Endothelial cell of umbilical vein (primary cell): Measurements from ENCODE around the gene RPS5.

ENCODE experiments used
- EZH2 ChIP-seq: IDR thresholded peaks from 2 replicates; pipeline ENCODE4 v1.6.1; 2012; ENCODE audit warnings: borderline replicate concordance, low read depth, mild to moderate bottlenecking, moderate library complexity, low read length, inconsistent platforms; ENCODE audit not compliant: severe bottlenecking
- FOS ChIP-seq: IDR thresholded peaks from 2 replicates; pipeline ENCODE4 v1.6.1; 2011; ENCODE audit warnings: mild to moderate bottlenecking, low read length, moderate library complexity, borderline replicate concordance; ENCODE audit not compliant: insufficient read depth
- MYC ChIP-seq: IDR thresholded peaks from one replicate; pipeline ENCODE4 v1.6.1; 2011; ENCODE audit warnings: mild to moderate bottlenecking, low read depth, low read length
- POLR2AphosphoS5 ChIP-seq: IDR thresholded peaks from 2 replicates; pipeline ENCODE4 v1.6.1; 2012; ENCODE audit warnings: low read depth, mild to moderate bottlenecking, control low read depth, low read length, moderate library complexity; ENCODE audit not compliant: insufficient read depth
- TF ChIP-seq, protein P1 (sequence below), 2 donors: IDR thresholded peaks; 1 replicate in 1 of 2; 2 replicates in 1 of 2; pipeline ENCODE4 v1.5.1; 2011; ENCODE audit warnings: low read length in 2 of 2, mild to moderate bottlenecking in 2 of 2, moderate library complexity in 2 of 2, control low read depth in 1 of 2, inconsistent platforms in 1 of 2, low read depth in 1 of 2; ENCODE audit not compliant: insufficient read depth in 1 of 2; ENCODE audit errors: extremely low read depth in 1 of 2
- TF ChIP-seq, protein P2 (sequence below): IDR thresholded peaks from 2 replicates; pipeline ENCODE4 v1.6.1; 2011; ENCODE audit not compliant: insufficient read depth, insufficient read length

DNA sequence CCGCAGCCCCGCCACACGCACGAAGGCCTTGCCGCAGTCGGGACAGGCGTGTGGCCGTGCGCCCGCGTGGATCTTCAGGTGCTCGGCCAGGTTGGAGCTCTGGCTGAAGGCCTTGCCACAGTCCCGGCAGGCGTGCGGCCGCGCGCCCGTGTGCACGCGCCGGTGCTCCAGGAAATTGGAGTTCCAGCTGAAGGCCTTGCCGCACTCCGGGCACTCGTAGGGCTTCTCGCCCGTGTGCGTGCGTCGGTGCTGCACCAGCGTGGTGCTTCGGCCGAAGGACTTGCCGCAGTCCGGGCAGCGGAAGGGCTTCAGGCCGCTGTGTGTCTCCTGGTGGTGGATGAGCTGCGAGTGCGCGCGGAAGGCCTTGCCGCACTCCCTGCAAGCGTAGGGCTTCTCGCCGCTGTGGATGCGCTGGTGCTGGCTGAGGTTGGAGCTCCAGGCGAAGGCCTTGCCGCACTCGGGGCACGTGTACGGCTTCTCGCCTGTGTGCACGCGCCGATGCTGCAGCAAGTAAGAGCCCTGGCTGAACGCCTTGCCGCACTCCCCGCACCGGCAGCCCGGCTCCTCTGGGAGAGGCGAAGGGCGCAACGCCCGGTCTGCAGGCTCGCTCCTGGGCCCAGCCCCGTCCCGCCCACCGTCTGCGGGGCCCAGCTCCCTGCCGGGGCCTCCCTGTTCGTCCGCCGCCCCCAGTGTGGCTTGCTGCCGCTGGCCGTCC, 30.1 kb upstream of the RPS5 start:
- TF ChIP-seq, protein P1, sequence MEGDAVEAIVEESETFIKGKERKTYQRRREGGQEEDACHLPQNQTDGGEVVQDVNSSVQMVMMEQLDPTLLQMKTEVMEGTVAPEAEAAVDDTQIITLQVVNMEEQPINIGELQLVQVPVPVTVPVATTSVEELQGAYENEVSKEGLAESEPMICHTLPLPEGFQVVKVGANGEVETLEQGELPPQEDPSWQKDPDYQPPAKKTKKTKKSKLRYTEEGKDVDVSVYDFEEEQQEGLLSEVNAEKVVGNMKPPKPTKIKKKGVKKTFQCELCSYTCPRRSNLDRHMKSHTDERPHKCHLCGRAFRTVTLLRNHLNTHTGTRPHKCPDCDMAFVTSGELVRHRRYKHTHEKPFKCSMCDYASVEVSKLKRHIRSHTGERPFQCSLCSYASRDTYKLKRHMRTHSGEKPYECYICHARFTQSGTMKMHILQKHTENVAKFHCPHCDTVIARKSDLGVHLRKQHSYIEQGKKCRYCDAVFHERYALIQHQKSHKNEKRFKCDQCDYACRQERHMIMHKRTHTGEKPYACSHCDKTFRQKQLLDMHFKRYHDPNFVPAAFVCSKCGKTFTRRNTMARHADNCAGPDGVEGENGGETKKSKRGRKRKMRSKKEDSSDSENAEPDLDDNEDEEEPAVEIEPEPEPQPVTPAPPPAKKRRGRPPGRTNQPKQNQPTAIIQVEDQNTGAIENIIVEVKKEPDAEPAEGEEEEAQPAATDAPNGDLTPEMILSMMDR (IDR thresholded peaks at IDR 0.05; ENCODE audit: extremely low read depth in 1 of 2, insufficient read depth in 1 of 2, low read depth in 1 of 2, low read length in 2 of 2): no peak
- no peak for TF ChIP-seq POLR2AphosphoS5
- no peak for TF ChIP-seq FOS
- TF ChIP-seq, protein P2, sequence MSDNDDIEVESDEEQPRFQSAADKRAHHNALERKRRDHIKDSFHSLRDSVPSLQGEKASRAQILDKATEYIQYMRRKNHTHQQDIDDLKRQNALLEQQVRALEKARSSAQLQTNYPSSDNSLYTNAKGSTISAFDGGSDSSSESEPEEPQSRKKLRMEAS: no peak
- TF ChIP-seq EZH2: peak; percentile 81
- no peak for TF ChIP-seq MYC
